ENCODE measurements around the gene HDAC4.

Gene HDAC4

DNA sequence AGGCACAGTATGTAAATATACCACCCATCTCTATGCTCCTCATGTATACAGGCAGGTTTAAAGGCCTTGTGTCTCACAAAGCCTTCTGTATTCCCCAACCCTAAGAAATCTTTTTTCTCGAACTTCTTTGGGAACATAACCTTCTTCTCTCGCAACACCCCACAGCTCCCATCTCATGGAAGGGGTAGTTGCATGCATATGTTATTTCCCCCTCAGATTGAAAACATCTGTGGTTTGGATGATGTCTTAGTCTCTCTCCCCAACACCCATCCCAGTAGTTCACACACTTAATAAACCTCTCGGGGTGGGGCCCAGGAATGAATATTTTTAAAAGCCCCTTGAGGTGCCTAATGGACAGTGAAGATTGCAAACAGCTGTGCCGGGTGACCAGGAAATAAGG lies 21.0 kb upstream of the HDAC4 start:
- Histone ChIP-seq H3K4me1 (ENCODE audit: control insufficient read depth, insufficient read depth, low read length) (no peaks in the 10 kb centered on the region), H3K4me3 (ENCODE audit: low read length) (no peak overlapping the region), H3K9ac (ENCODE audit: low read length) (no peak overlapping the region), H3K27me3 (ENCODE audit: control insufficient read depth, insufficient read depth, low read length) (peaks cover 2% of the 10 kb centered on the region), H3K9me3 (ENCODE audit: control insufficient read depth, low read length) (no peaks in the 10 kb centered on the region), H3K36me3 (ENCODE audit: control insufficient read depth, insufficient read depth, low read length) (no peaks in the 10 kb centered on the region)

DNA sequence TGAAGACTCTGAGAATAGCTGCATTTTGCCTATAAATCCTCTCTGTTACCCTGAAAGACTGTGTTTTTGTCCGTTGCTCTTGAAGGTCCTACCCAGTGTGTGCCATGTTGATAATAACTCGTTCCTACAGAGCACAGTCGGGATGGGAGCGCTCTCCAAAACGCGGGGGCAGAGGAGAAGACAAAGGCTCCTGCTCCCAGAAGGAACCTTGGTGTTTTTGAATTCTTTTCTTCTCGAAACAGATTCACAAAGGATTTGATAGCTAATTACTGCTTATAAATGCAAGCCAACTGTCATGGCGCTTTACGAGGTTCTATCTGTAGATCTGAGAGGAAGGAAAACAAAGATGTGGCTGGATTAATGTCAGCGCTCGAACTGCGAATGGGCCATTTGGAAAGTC lies 19.3 kb upstream of the HDAC4 start:
- Histone ChIP-seq H3K4me3 (ENCODE audit: low read length) (no peak overlapping the region), H3K9me3 (ENCODE audit: control insufficient read depth, low read length) (no peaks in the 10 kb centered on the region), H3K36me3 (ENCODE audit: control insufficient read depth, insufficient read depth, low read length) (no peaks in the 10 kb centered on the region), H3K27me3 (ENCODE audit: control insufficient read depth, insufficient read depth, low read length) (peaks cover 2% of the 10 kb centered on the region), H3K4me1 (ENCODE audit: control insufficient read depth, insufficient read depth, low read length) (no peaks in the 10 kb centered on the region), H3K9ac (ENCODE audit: low read length) (no peak overlapping the region)

DNA sequence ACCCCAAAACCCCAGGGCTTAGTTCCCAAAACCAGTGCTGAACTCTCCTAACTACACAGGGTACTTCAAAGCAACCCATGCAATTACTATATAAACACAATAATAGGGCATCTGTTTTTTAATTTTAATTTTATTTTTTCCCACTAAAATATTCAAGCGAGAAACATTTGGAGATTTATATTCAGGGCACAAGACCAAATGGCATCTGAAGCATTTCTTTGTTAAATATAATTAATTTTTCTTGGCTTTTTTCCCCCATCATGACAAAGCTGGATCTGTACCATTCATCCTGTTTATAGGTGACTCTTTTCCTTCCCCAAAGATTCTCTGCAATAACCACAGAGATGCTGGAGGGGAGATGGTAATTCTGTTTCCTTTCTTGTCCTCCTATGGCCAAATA lies 18.1 kb upstream of the HDAC4 start:
- no peaks in the 10 kb centered on the region for H3K36me3 ChIP-seq (ENCODE audit: control insufficient read depth, insufficient read depth, low read length)
- H3K9ac ChIP-seq (ENCODE audit: low read length), result no peak overlapping the region
- peaks cover 2% of the 10 kb centered on the region for H3K27me3 ChIP-seq (ENCODE audit: control insufficient read depth, insufficient read depth, low read length)
- no peak overlapping the region for H3K4me3 ChIP-seq (ENCODE audit: low read length)
- no peaks in the 10 kb centered on the region for H3K9me3 ChIP-seq (ENCODE audit: control insufficient read depth, low read length)
- no peaks in the 10 kb centered on the region for H3K4me1 ChIP-seq (ENCODE audit: control insufficient read depth, insufficient read depth, low read length)

DNA sequence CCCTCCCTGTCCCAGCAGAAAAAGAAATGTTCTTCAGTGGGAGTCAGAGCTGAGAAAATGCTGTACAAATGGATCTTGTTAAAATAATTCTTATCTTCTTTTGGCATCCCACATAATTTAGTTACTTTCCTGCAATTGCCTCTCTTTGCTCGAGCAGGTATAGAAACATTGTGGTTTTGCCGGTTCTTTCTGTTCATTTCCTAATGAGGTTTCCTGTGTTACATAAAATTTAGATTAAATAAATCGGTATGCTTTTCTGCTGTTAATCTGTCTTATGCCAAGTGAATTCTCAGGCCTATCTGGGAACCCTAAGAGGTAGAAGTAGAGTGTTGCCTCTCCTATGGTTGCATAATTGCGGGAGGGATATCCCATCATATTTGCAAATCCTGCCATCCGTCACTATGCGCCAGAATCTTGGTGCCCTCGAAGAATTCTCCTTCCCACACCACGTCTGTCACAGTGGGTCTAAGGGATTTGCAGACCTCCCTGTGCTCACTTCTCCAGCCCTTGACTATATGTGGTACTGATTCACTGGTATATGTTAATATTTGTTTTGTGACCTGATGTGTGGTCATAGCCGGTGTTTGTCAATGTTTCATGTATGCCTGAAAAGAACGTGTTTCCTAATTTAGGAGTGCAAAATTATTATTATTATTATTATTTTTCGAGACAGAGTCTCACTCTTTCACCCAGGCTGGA lies 12.2 kb upstream of the HDAC4 start:
- Histone ChIP-seq H3K4me3 (ENCODE audit: low read length) (no peak overlapping the region), H3K36me3 (ENCODE audit: control insufficient read depth, insufficient read depth, low read length) (no peaks in the 10 kb centered on the region), H3K27me3 (ENCODE audit: control insufficient read depth, insufficient read depth, low read length) (no peaks in the 10 kb centered on the region), H3K9ac (ENCODE audit: low read length) (no peak overlapping the region), H3K9me3 (ENCODE audit: control insufficient read depth, low read length) (no peaks in the 10 kb centered on the region), H3K4me1 (ENCODE audit: control insufficient read depth, insufficient read depth, low read length) (no peaks in the 10 kb centered on the region)

DNA sequence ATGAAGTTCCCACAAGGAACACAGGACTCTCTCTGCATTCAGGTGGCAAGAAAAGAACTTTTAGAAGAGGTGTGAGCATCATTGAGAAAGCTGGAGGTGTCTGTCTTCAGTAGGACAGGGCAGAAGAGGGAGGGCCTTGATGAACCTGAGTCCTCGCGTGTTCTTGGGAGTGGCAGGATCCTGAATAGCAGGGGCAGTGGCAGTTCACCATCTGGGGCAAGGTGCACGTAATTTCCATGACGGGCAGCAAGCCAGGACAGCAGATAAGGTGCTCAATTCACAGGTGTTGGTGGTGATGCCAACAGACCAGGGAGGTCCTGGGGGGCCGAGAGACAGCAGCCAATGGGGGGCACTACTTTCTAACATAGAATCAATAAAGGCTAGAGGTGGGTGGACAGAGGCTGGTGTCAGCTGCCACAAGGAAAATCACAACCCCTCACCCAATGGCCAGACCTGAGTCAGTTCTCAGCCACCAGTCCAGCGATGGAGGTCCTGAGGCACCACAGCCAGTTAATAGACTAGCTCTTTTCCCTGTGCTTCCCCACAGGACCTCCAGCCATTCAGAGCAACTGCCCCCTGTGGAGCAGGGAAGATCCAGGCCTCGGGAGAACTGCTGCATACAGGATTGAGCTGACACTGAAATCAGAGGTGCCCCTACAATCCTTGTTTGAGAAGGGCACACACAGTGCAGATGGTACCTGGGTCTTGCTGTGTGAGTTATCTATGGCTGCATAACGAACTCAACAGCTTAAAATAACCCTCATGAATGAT lies 10.9 kb upstream of the HDAC4 start:
- H3K4me1 ChIP-seq (ENCODE audit: control insufficient read depth, insufficient read depth, low read length), result no peaks in the 10 kb centered on the region
- H3K9me3 ChIP-seq (ENCODE audit: control insufficient read depth, low read length), result no peaks in the 10 kb centered on the region
- no peaks in the 10 kb centered on the region for H3K36me3 ChIP-seq (ENCODE audit: control insufficient read depth, insufficient read depth, low read length)
- H3K9ac ChIP-seq (ENCODE audit: low read length), result no peak overlapping the region
- no peaks in the 10 kb centered on the region for H3K27me3 ChIP-seq (ENCODE audit: control insufficient read depth, insufficient read depth, low read length)
- no peak overlapping the region for H3K4me3 ChIP-seq (ENCODE audit: low read length)

DNA sequence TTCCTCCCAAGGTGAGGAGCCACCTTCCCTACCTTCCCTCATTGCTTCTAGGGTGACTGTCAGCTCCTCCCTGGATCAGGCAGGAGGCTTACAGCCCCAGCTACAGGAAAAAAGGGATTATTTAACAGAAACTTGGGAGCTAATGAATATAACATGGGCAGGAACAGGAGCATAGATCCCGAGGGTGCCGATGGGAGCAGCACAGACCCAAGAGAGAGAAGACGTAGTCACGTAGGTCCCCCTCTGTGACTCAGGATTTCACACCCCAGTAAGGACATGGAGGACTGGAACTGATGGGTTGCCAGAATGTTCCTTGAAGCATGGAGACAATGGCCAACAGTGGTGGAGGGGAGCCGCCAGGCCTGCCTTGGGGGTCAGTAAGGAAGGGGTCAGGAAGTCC lies 10.3 kb upstream of the HDAC4 start:
- H3K4me3 ChIP-seq (ENCODE audit: low read length), result no peak overlapping the region
- H3K27me3 ChIP-seq (ENCODE audit: control insufficient read depth, insufficient read depth, low read length), result no peaks in the 10 kb centered on the region

DNA sequence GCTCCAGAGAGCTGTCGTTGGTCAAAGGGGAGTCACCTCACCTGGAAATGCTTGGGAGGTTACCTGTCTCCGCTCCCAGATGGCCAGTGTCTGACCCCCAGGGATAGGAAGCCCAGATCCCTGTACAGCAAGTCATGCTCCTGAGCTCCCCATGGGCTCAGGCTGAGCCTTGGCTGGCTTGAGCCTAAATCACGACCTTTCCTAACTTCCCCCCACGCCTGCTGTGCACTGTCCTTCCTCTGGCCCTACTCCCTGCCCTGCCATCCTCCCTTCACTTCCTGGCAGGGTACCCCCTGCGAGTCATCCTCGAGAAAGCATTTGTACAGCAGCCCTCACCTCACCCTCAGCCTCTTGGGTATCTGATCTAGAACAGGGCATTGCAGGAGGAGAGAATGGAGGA lies 9.2 kb upstream of the HDAC4 start:
- Histone ChIP-seq H3K4me3 (ENCODE audit: low read length) (no peak overlapping the region), H3K9ac (ENCODE audit: low read length) (no peak overlapping the region), H3K9me3 (ENCODE audit: control insufficient read depth, low read length) (no peaks in the 10 kb centered on the region), H3K4me1 (ENCODE audit: control insufficient read depth, insufficient read depth, low read length) (no peaks in the 10 kb centered on the region), H3K27me3 (ENCODE audit: control insufficient read depth, insufficient read depth, low read length) (no peaks in the 10 kb centered on the region), H3K36me3 (ENCODE audit: control insufficient read depth, insufficient read depth, low read length) (no peaks in the 10 kb centered on the region)

More for the DNA sequence above, 10.3 kb upstream of the HDAC4 start:
- no peak overlapping the region for H3K9ac ChIP-seq (ENCODE audit: low read length)
- no peaks in the 10 kb centered on the region for H3K4me1 ChIP-seq (ENCODE audit: control insufficient read depth, insufficient read depth, low read length)
- H3K36me3 ChIP-seq (ENCODE audit: control insufficient read depth, insufficient read depth, low read length), result no peaks in the 10 kb centered on the region
- H3K9me3 ChIP-seq (ENCODE audit: control insufficient read depth, low read length), result no peaks in the 10 kb centered on the region

DNA sequence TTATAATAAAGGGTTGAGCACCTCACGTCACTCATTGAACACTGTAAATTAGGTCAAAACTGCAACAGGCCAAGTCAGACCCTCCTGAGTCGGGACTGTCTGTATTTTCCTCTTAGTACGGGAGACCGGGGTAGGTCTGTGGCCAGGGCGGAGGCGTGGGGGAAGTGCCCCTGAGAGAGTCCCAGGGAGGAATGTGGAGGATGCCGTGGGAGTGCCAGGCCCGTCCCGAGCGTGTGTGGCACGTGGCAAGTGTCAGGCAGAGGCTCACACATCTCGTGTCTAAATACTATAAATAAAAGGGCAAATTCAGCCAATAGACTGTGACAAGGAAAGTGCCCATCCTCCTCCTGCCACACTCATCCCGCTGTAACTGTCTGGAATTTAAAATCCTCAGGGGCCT lies 6.3 kb upstream of the HDAC4 start:
- Histone ChIP-seq H3K27me3 (ENCODE audit: control insufficient read depth, insufficient read depth, low read length) (no peaks in the 10 kb centered on the region), H3K4me1 (ENCODE audit: control insufficient read depth, insufficient read depth, low read length) (peaks cover 4% of the 10 kb centered on the region), H3K9ac (ENCODE audit: low read length) (no peak overlapping the region), H3K4me3 (ENCODE audit: low read length) (no peak overlapping the region), H3K9me3 (ENCODE audit: control insufficient read depth, low read length) (no peaks in the 10 kb centered on the region), H3K36me3 (ENCODE audit: control insufficient read depth, insufficient read depth, low read length) (no peaks in the 10 kb centered on the region)

DNA sequence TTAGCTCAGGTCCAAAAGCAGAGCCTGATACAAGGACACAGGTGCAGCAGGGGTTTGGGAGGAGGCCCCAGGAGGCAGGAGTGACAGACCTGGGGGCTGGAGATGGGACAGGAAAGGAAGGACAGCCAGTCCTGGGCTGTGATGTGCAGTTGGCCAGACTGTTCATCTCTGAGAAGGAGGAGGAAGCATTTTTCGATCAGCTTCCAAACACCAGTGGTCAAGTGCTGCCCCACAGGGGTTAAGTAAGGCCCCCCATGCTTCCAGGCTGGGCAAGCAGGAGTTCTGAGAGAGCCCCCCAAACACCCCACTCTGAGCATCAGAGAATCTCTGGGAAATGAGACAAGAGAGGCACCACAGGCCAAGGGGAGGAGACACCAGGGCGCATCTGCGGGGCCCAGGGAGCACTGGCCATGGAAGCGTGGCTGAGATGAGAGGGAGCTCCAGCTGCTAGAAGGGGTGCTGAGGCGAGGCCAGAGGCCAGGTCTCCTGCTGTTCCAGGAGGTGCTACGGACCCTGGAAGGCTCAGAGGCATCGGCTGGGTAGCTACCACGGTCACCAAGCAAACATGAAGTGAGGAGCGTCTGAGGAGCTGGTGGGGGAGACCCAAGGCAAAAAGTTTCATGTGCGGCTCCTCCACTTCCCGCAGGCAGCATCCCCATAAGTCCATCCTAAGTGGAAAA lies 5.6 kb upstream of the HDAC4 start:
- no peaks in the 10 kb centered on the region for H3K36me3 ChIP-seq (ENCODE audit: control insufficient read depth, insufficient read depth, low read length)
- no peaks in the 10 kb centered on the region for H3K9me3 ChIP-seq (ENCODE audit: control insufficient read depth, low read length)
- H3K9ac ChIP-seq (ENCODE audit: low read length), result no peak overlapping the region
- no peak overlapping the region for H3K4me3 ChIP-seq (ENCODE audit: low read length)
- no peaks in the 10 kb centered on the region for H3K27me3 ChIP-seq (ENCODE audit: control insufficient read depth, insufficient read depth, low read length)
- peaks cover 5% of the 10 kb centered on the region for H3K4me1 ChIP-seq (ENCODE audit: control insufficient read depth, insufficient read depth, low read length)

DNA sequence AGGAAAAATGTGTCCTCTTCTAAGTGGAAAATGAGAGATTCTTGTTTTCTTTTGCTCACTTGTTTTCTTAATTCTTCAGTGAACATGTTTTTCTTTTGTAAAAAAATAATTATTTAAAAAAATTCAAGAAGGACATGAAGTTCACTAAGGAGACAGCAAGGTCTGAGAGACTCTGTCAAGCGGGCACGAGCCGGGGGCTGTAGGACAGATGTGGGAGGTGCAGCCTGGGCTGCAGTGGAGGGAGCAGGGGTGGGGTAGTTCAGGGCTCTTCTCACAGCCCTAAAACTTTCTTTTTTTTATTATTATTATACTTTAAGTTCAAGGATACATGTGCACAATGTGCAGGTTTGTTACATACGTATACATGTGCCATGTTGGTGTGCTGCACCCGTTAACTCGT lies 4.3 kb upstream of the HDAC4 start:
- Histone ChIP-seq H3K9me3 (ENCODE audit: control insufficient read depth, low read length) (no peaks in the 10 kb centered on the region), H3K9ac (ENCODE audit: low read length) (no peak overlapping the region), H3K4me3 (ENCODE audit: low read length) (no peak overlapping the region), H3K36me3 (ENCODE audit: control insufficient read depth, insufficient read depth, low read length) (no peaks in the 10 kb centered on the region), H3K4me1 (ENCODE audit: control insufficient read depth, insufficient read depth, low read length) (peaks cover 5% of the 10 kb centered on the region), H3K27me3 (ENCODE audit: control insufficient read depth, insufficient read depth, low read length) (no peaks in the 10 kb centered on the region)

DNA sequence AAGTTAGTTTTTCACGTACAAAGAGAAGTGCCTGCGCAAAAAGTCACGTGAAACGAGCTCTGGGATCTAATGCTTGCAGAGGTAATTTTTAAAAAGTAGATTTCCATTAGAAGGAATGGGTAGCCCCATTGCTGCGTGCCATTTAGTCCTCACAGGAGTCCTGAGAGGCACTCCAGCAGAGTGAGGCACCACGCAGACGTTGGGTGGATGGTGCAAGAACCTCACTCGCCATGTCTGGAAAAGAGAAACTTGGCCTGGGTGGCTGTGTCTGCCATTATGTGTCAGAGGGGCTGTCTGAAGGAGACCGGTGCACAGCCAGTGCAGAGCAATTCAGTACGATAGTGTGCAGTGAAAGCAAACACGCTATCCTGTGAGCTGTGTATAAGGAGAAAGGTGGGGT lies 1.8 kb upstream of the HDAC4 start:
- Histone ChIP-seq H3K9me3 (ENCODE audit: control insufficient read depth, low read length) (no peaks in the 10 kb centered on the region), H3K27me3 (ENCODE audit: control insufficient read depth, insufficient read depth, low read length) (no peaks in the 10 kb centered on the region), H3K36me3 (ENCODE audit: control insufficient read depth, insufficient read depth, low read length) (no peaks in the 10 kb centered on the region), H3K4me1 (ENCODE audit: control insufficient read depth, insufficient read depth, low read length) (peaks cover 5% of the 10 kb centered on the region), H3K4me3 (ENCODE audit: low read length) (no peak overlapping the region), H3K9ac (ENCODE audit: low read length) (no peak overlapping the region)

DNA sequence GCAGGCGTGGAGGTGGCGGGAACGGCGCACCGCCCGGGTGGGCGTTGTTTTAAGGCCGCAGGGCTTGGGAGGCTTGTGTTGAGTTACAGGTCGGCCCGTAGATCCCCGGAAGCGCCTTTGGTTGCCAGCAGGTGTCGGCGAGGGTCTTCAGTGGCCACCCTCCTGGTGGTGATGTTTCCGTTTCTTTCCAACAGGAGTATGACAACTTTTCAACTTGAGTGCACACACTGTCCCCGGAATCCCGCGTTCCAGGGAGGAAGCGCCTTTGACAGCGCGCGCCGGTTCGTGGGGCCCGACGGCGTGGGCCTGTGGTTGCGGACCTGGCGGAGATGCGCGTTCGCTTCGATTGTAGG lies 1.0 kb upstream of the HDAC4 start:
- Histone ChIP-seq H3K9me3 (ENCODE audit: control insufficient read depth, low read length) (no peaks in the 10 kb centered on the region), H3K4me1 (ENCODE audit: control insufficient read depth, insufficient read depth, low read length) (peaks cover 5% of the 10 kb centered on the region), H3K27me3 (ENCODE audit: control insufficient read depth, insufficient read depth, low read length) (no peaks in the 10 kb centered on the region), H3K36me3 (ENCODE audit: control insufficient read depth, insufficient read depth, low read length) (no peaks in the 10 kb centered on the region), H3K4me3 (ENCODE audit: low read length) (peak overlapping the region; percentile 96), H3K9ac (ENCODE audit: low read length) (peak overlapping the region; percentile 96)

Data from mucosa of stomach (tissue), 1 donor.